DOHH2 (cell line): ENCODE results near the gene SQSTM1.

Experiments
- EZH2phosphoT487 ChIP-seq: fragments of 200-600 bp; sonication (generic); IDR thresholded peaks from 2 replicates; pipeline ENCODE4 v1.6.1; 2017; ENCODE audit warnings: borderline replicate concordance, mild to moderate bottlenecking, antibody characterized with exemption, low read length, moderate library complexity, mixed read lengths
- TF ChIP-seq, protein P1 (sequence below): fragments of 200-600 bp; sonication (generic); IDR thresholded peaks from one replicate; pipeline ENCODE4 v1.5.1; 2014; ENCODE audit warnings: antibody characterized with exemption, mild to moderate bottlenecking, low read depth, low read length; ENCODE audit not compliant: poor library complexity, severe bottlenecking

DNA sequence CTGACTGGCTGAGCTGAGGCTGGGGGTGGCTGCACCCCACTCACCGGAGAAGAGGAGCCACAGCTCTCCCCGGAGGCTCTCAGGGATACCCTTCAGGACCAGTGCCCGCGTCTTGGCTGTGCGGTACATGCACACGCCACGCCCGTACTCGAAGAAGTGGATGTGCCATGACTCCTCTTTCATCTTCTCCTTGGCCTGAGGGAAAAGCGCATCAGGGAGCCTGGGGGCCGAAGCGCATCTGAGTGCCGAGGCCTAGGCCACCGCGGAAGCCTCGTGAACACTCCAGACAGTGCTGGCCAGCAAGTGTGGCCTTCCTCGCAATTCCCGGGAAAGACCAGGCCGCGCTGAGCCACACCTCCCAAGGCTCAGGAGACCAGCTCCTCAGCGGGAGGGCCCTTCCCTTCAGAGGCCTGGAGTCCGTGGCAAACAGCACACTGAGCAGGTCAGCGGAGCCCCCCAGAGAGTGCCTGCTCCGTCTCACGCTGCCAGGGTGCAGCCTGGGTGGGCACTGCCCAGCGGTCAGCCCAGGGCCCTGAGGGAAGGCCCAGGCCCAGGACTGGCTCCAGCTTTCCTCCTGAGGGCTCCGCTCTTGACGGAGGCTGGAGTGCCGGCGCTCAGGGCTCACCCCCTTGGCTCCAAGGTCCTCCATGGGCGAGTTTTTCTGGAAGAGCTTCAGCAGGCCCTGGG is 58.4 kb downstream of the SQSTM1 start:
- TF ChIP-seq, protein P1, sequence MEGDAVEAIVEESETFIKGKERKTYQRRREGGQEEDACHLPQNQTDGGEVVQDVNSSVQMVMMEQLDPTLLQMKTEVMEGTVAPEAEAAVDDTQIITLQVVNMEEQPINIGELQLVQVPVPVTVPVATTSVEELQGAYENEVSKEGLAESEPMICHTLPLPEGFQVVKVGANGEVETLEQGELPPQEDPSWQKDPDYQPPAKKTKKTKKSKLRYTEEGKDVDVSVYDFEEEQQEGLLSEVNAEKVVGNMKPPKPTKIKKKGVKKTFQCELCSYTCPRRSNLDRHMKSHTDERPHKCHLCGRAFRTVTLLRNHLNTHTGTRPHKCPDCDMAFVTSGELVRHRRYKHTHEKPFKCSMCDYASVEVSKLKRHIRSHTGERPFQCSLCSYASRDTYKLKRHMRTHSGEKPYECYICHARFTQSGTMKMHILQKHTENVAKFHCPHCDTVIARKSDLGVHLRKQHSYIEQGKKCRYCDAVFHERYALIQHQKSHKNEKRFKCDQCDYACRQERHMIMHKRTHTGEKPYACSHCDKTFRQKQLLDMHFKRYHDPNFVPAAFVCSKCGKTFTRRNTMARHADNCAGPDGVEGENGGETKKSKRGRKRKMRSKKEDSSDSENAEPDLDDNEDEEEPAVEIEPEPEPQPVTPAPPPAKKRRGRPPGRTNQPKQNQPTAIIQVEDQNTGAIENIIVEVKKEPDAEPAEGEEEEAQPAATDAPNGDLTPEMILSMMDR = no peak
- no peak for TF ChIP-seq EZH2phosphoT487
